ENCODE measurements around the gene MBP. TPM values are rescaled to one million over a fixed set of nuclear protein-coding genes. Genes with fewer than 3 reads are reported as not detected.

Gene MBP
- total RNA-seq, 2 experiments from 2014 or later = 94.7 to 101 TPM

DNA sequence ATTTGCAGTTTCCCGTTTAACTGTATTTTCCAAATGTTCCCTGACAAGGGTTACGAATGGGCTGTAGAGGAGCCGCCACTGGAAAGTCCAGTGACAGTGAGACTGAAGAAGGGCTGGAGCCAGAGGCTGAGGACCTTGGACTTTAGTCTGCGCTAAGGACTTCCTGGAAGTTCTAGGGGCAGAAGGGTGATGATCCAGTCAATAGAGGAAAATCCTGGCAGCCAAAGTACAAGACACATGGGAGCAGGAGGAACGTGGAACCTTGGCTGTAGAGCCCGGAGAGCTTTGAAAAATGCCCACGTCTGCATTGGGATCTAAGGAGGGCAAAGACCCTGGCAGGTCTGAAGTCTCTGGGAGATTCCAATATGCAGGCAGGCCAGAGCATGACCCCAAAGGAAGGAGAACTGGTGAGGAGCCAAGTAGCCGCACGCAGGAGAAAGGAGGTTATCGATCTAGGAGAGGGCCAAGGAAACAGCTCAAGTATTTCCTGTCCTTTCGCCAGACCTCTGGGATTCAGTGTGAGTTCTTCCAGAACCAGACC, 28.5 kb downstream of the MBP start:
- H3K4me3 Mint-ChIP-seq = no peak overlapping the region
- CTCF ChIA-PET = interaction anchor here (1.0 to 3.0 kb wide), 5 partner anchors 12 to 42 kb away, joined by 3 to 12 read pairs (median 4); no protein-coding TSS in a partner anchor

DNA sequence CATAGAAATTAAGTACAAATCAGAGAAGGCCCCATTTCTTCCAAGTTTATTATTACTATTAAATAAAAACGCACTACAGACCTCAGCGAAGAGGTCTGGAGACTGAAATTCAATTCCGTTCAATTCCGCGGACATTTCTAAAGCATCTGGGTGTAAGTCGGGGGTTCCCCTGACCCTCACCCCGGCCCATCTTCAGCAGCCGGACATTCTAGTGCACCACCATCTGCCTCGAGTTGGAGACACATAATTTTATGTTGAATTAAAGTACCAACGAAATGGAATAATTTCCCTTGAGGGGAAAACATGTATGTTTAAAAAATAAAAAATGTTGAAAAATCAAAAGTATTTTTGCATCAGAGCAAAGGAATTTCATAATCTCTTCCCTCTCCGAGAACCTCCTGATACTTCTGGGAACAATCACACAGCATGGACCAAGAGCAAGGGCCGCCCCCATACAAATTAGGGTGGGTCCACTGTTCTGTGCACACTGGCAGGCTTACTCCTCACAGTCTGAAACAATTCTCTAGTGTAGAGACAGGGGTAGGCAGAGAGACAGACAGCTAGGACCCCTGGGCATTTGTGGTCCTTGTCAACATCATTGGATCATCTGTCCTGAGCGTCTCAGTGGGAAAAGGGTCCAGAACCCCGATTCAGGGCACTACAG, 29.3 kb downstream of the MBP start:
- Mint-ChIP-seq H3K9me3 (ENCODE audit: low read depth) (peaks cover 2% of the 10 kb centered on the region), H3K36me3 (peaks cover 71% of the 10 kb centered on the region), H3K27ac (peak overlapping the region; percentile 98), H3K27me3 (no peaks in the 10 kb centered on the region), H3K4me1 (peaks cover 97% of the 10 kb centered on the region), H3K4me3 (no peak overlapping the region)
- DNase-seq = no peak
- ATAC-seq = no peak
- CTCF ChIA-PET = interaction anchor here (1.0 to 3.0 kb wide), 10 partner anchors 13 to 103 kb away, joined by 3 to 19 read pairs (median 8); no protein-coding TSS in a partner anchor

More for the DNA sequence above, 28.5 kb downstream of the MBP start:
- Mint-ChIP-seq H3K27me3 (no peaks in the 10 kb centered on the region), H3K27ac (peak overlapping the region; percentile 20), H3K9me3 (ENCODE audit: low read depth) (peaks cover 2% of the 10 kb centered on the region), H3K4me1 (peaks cover 97% of the 10 kb centered on the region), H3K36me3 (peaks cover 70% of the 10 kb centered on the region)
- ATAC-seq = no peak
- DNase-seq = no peak

DNA sequence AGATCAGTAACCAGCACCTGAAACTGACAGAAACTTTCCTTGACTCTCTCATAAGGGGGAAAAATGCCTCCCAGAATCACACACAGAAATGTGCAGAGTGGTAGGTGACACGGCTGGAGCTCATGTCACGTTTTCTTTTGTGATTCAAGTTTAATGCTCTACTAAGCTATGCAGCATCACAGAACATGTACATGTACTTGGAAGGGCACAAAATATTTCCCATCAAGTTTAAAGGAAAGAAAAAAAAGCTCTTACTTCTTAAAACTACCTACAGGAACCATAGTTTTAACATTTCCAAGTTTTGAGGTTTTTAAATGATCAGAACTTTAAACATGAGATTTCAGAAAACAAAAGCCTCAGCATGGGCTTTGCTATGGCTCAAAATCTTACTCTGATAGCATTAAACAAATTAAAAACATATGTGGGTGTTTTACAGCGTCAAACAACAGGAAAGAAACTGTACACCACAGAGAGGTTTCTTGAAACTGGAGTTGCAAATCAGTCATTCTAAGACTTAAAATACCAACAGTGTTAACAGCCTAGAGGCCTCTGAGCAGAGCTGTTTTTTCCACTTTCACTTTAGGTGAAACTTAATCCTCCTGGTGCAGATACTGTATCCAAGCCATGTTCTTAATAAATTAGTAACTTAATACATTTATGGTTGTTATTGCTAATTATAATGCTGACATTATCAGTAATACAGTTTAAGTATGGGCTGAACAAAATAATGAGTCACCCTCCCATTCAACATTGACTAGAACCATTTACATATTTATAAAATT, 30.1 kb downstream of the MBP start:
- Mint-ChIP-seq H3K27ac (peak overlapping the region; percentile 98), H3K27me3 (no peaks in the 10 kb centered on the region), H3K36me3 (peaks cover 76% of the 10 kb centered on the region), H3K9me3 (ENCODE audit: low read depth) (peaks cover 2% of the 10 kb centered on the region), H3K4me3 (peak overlapping the region; percentile 70), H3K4me1 (peaks cover 96% of the 10 kb centered on the region)
- DNase-seq (no peak), ATAC-seq (peak; percentile 72)
- CTCF ChIA-PET = interaction anchor here (0.7 to 2.1 kb wide), 14 partner anchors 12 to 109 kb away, joined by 3 to 19 read pairs (median 4); no protein-coding TSS in a partner anchor

DNA sequence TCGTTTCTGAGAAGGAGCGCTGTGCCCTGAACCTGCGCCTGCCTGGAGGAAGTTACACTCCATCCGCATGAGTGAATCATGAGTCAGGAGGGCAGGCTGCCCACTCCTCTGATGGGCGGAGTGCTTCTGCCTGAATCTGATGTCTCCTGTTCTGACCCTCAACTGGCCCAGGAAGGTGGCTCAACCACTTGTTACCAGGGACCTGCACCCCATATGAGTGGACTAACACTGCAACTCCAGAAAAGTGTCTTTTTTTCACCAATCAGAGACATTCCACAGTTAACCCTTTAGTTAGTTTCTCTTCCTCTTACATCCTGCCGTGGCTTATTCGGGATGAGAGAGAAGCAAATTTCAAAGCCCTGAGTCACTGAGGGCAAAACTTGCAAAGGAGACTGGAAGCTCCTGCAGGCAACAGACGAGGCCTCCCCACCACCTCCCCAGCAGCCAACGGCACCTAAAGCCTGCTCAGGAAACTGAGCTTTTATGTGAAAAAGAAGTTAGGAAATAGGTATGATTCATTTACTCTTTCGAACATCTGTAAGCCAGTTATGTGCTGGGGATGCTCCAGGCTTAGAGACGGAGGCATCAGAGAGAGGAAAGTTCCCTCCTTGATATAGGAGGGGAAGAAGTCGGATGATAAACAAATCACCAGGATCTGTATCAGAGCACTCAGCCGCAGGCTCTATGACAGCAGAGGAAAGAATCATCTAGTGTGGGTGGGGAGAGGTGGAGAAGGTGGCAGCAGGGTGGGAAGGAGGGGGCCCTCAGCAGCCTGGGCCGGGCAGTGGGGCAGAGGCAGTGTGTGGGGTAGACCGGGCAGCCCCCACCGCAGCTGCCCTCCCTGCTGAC, 30.9 kb downstream of the MBP start:
- Mint-ChIP-seq H3K4me1 (peaks cover 95% of the 10 kb centered on the region), H3K36me3 (peaks cover 73% of the 10 kb centered on the region), H3K4me3 (peak overlapping the region; percentile 70), H3K27me3 (no peaks in the 10 kb centered on the region), H3K9me3 (ENCODE audit: low read depth) (peaks cover 2% of the 10 kb centered on the region), H3K27ac (peak overlapping the region; percentile 98)
- CTCF ChIA-PET = interaction anchor here (0.9 to 2.1 kb wide), 15 partner anchors 11 to 109 kb away, joined by 3 to 19 read pairs (median 3); no protein-coding TSS in a partner anchor
- ATAC-seq = peak; percentile 45
- DNase-seq = peak; percentile 74

DNA sequence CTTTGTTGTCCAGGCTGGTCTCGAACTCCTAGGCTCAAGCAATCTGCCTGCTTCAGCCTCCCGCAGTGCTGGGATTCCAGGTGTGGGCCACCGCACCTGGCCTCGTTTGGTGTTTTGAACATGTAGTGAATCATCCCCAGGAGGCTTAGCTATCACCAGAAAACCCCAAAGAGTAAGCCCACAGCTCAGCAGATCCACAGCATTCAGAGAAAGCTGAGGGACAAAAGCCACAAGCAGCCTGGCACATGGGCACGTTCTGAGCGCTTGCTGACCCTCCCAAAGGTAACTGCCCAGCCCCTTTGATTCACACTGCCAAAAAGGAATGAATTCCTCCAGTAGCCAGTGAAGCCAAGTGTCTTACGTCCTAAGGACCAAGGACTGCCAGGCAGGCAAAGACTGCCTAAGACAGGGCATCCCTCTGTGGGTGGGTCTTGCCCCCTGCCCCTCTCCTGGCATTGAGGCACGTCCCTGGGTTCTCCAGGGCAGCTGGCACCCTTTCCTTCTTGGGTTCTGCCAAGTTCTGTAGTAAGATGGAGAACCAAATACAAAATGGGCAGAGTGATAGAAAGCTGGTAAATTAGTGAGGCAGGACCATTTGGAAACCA, 31.7 kb downstream of the MBP start:
- CTCF ChIA-PET = interaction anchor here (1.1 to 2.1 kb wide), 4 partner anchors 25 to 101 kb away, joined by 3 to 19 read pairs (median 4); no protein-coding TSS in a partner anchor
- Mint-ChIP-seq H3K27ac (peak overlapping the region; percentile 98), H3K36me3 (peaks cover 73% of the 10 kb centered on the region), H3K27me3 (no peaks in the 10 kb centered on the region), H3K4me1 (peaks cover 95% of the 10 kb centered on the region), H3K4me3 (peak overlapping the region; percentile 70), H3K9me3 (ENCODE audit: low read depth) (no peaks in the 10 kb centered on the region)
- ATAC-seq (no peak), DNase-seq (peak; percentile 62)

DNA sequence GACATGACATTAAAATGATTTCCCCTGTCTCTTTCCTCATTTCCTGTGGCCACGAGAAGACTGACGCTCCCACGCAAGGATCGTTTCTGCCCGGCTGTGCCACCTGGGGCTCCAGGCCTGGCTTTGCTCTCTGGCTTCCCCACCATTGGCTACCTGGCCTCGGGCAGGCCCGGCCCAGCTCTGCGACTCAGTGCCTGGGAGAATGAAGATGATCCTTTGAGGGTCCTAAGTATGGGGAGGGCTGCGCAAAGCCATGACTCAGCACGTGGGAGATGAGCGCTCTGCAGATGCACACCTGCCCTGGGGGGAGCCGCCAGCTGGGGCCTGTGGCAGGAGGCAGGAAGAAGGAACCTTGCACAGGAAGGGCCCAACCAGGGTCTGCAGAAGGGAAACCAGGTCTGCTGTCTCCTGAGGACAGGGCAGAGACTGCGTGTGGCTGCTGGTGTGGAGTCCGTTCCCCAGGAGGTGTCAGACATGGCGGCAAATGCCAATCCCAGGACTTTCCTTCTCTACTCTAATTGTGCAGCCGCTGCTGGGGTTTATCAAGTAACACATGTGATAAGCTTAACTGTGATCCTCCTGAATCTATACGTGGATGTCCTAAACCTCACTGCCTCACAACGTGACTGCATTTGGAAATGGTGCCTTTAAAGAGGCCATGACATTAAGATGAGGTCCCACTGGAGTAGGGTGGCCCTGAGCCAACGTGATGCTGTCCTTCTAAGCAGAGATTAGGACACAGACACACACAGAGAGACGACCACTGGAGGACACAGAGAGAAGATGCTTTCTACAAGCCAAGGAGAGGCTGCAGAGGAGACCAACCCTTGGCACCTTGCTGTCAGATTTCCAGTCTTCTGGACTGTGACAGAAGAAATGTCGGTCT, 32.9 kb downstream of the MBP start:
- peak; percentile 64 for DNase-seq
- Mint-ChIP-seq H3K9me3 (ENCODE audit: low read depth) (no peaks in the 10 kb centered on the region), H3K4me3 (peak overlapping the region; percentile 46), H3K4me1 (peaks cover 96% of the 10 kb centered on the region), H3K36me3 (peaks cover 72% of the 10 kb centered on the region), H3K27me3 (no peaks in the 10 kb centered on the region), H3K27ac (peak overlapping the region; percentile 98)
- ATAC-seq = no peak
- CTCF ChIA-PET = interaction anchor here (1.2 kb wide), 2 partner anchors 44 to 99 kb away, joined by 3 to 4 read pairs; no protein-coding TSS in a partner anchor

DNA sequence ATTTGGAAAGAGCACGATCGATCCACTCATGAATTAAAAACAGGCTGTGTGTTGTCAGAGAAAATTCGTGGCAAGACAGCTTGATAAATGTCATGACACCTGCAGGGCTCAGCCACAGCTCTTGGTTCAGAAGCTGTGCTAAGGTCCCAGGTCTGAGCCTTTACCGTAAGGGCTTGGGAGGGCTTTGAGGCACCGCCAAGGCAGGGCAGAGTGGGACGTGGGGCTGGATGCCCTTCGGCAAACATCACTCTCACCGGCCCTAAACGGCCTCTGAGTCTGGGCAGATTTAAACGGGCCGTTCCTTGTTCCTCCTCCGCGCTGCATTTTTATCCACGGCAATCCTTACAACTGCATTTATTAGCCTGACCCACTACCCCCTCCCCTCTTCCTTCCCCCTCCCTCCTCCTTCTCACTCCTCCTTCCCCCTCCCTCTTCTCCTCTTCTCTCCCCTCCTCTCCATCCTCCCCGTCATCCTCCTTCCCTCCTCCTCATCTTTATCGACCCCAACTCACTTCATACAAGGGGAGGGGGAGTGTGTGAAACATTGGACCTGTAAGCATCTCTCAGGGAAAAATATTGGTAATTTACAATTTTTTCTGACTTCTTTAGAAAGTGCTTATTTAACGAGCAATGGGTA, 33.9 kb downstream of the MBP start:
- DNase-seq (no peak), ATAC-seq (no peak)
- CTCF ChIA-PET = interaction anchor here (0.7 to 1.3 kb wide), 3 partner anchors 27 to 32 kb away, joined by 3 to 6 read pairs (median 4); no protein-coding TSS in a partner anchor
- Mint-ChIP-seq H3K27ac (peak overlapping the region; percentile 98), H3K9me3 (ENCODE audit: low read depth) (no peaks in the 10 kb centered on the region), H3K36me3 (peaks cover 67% of the 10 kb centered on the region), H3K27me3 (no peaks in the 10 kb centered on the region), H3K4me3 (peak overlapping the region; percentile 4), H3K4me1 (peaks cover 90% of the 10 kb centered on the region)

DNA sequence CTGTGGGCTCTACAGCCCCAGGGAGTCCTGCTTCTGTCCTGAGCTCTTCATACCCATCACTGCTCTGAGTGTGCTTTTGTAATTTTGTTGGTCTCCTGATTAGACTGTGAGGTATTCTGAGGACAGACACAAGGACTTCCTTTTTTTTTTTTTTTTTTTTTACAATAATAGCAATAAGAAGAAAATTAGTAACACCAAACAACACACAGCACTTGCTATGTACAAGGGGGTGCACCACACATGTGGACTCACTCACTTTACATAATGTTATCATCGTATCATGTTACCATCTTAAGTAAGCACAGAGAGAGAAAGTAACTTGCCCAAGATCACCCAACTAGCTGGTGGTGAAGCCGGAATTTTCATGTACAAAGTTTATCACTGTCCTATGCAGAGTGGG, 34.6 kb downstream of the MBP start:
- CTCF ChIA-PET = interaction anchor here (0.7 to 2.1 kb wide), 5 partner anchors 27 to 115 kb away, joined by 3 to 10 read pairs (median 4); no protein-coding TSS in a partner anchor
- ATAC-seq (no peak), DNase-seq (no peak)
- no peaks in the 10 kb centered on the region for H3K9me3 Mint-ChIP-seq (ENCODE audit: low read depth)
- peaks cover 61% of the 10 kb centered on the region for H3K36me3 Mint-ChIP-seq
- no peak overlapping the region for H3K4me3 Mint-ChIP-seq
- H3K4me1 Mint-ChIP-seq = peaks cover 88% of the 10 kb centered on the region
- H3K27ac Mint-ChIP-seq = peak overlapping the region; percentile 61
- H3K27me3 Mint-ChIP-seq = no peaks in the 10 kb centered on the region

DNA sequence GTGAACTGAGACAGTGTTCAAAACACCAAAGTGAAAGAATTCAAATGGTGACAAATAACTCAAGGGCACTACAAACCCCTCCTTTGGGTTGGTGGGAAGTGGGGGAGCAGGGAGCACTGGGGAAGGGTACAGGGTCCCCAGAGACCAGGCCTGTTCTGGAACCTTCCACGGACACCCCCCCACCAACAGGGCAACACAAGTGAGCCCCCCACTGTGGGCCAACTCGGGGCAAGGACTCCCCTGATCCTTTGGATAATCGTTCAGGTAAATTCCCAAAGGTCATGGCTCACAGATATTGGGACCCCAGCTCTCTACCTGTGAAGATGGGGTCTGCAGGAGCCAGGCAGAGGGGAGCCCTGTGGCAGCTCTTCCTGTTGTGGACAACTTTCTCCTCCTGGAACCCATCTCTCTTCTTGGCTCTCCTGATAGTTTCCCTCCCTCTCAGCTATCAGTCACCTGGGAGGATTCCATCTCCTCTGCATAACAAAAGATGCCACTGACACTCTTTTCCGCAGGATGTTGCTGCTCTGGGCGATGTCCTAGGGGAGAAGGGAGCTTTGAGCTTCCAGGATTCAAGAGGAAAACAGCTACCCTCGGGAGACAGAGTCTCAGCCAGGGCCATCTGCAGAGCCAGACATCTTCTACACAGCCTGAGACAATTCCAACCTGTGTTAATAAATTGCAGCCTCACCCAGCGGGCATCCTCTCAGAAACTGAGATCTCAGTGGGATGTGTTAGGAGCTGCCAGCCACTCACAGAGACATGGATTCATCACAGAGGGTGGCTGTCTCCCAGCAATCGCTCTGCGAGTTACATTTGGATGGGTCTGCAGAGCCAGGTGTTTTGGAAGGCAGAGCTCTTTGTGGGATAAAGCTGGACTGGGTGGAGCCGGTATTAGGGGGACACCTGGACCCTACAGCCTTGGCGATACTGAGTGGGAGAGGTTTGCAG, 35.4 kb downstream of the MBP start:
- no peak for DNase-seq
- Mint-ChIP-seq H3K27me3 (no peaks in the 10 kb centered on the region), H3K36me3 (peaks cover 63% of the 10 kb centered on the region), H3K9me3 (ENCODE audit: low read depth) (no peaks in the 10 kb centered on the region), H3K4me1 (peaks cover 88% of the 10 kb centered on the region), H3K27ac (peak overlapping the region; percentile 52), H3K4me3 (no peak overlapping the region)
- ATAC-seq = no peak
- CTCF ChIA-PET = interaction anchor here (0.7 to 2.1 kb wide), 9 partner anchors 10 to 114 kb away, joined by 3 to 10 read pairs (median 4); no protein-coding TSS in a partner anchor

Data from activated CD8-positive, alpha-beta memory T cell treated with anti-CD3 and anti-CD28 coated beads, Interleukin-2, amount 10 ng/mL, durations not matched to agents 7 days and 5 days (primary cell).